PC-9 (cell line): ENCODE data around the gene DPM2. TPM values are rescaled to one million over a fixed set of nuclear protein-coding genes. Genes with fewer than 3 reads are reported as not detected.

Experiments used
- BruUV-seq: library from RNA; stranded (reverse); fragments of 400-500 nt; replicated peaks from 2 replicates; lab custom pipeline; 2021; lab: Mats Ljungman, UMichigan
- CTCF ChIA-PET: fragments of 300-600 bp; sonication (Branson Sonifier 250); formaldehyde crosslinking; loops from one replicate; lab custom pipeline; 2022; ENCODE audit warnings: antibody characterized with exemption; lab: Charles Lee
- POLR2A ChIA-PET: fragments of 300-600 bp; sonication (Branson Sonifier 250); formaldehyde crosslinking; loops from one replicate; lab custom pipeline; 2022; ENCODE audit warnings: antibody characterized with exemption; ENCODE audit not compliant: unreplicated experiment; lab: Charles Lee
- DNase-seq, 2 experiments: peaks; one replicate each; pipeline versions ENCODE4 v3.0.0 to v3.0.0-alpha.2; 2015 to 2022; ENCODE audit warnings: mixed read lengths in 1 of 2
- H2AFZ ChIP-seq: fragments of 200-600 bp; sonication (generic); 2 replicates; pipeline ENCODE4 v1.8.1; 2017; ENCODE audit warnings: antibody characterized with exemption
- H3F3A ChIP-seq: fragments of 200-600 bp; sonication (generic); 2 replicates; pipeline ENCODE4 v1.8.1; 2017; ENCODE audit warnings: antibody characterized with exemption, mild to moderate bottlenecking, low read depth; ENCODE audit not compliant: insufficient read depth
- H3K27ac ChIP-seq: fragments of 200-600 bp; sonication (generic); 2 replicates; pipeline ENCODE4 v1.6.1; 2016; ENCODE audit warnings: mixed run types
- H3K27me3 ChIP-seq: fragments of 200-600 bp; sonication (generic); 2 replicates; pipeline ENCODE4 v1.6.1; 2016; ENCODE audit warnings: low read depth, mixed run types; ENCODE audit not compliant: insufficient read depth
- H3K36me3 ChIP-seq: fragments of 200-600 bp; sonication (generic); 2 replicates; pipeline ENCODE4 v1.6.1; 2016; ENCODE audit warnings: low read depth, mixed run types
- H3K4me1 ChIP-seq: fragments of 200-600 bp; sonication (generic); replicated peaks from 2 replicates; pipeline ENCODE4 v1.6.1; 2016; ENCODE audit warnings: mixed run types; ENCODE audit not compliant: insufficient read depth
- H3K4me2 ChIP-seq: fragments of 200-600 bp; sonication (generic); 2 replicates; pipeline ENCODE4 v1.6.1; 2017; ENCODE audit warnings: mixed run types
- H3K4me3 ChIP-seq: fragments of 200-600 bp; sonication (generic); 2 replicates; pipeline ENCODE4 v1.6.1; 2016; ENCODE audit warnings: mixed run types
- H3K79me2 ChIP-seq: fragments of 200-600 bp; sonication (generic); 2 replicates; pipeline ENCODE4 v1.6.1; 2017; ENCODE audit warnings: low read depth, mixed run types
- H3K9me2 ChIP-seq: fragments of 200-600 bp; sonication (generic); 2 replicates; pipeline ENCODE4 v1.8.1; 2017; ENCODE audit warnings: mild to moderate bottlenecking; ENCODE audit not compliant: insufficient read depth
- H3K9me3 ChIP-seq: fragments of 200-600 bp; sonication (generic); 2 replicates; pipeline ENCODE4 v1.8.1; 2016; ENCODE audit warnings: low read depth; ENCODE audit not compliant: insufficient read depth
- H4K20me1 ChIP-seq: fragments of 200-600 bp; sonication (generic); 2 replicates; pipeline ENCODE4 v1.8.1; 2017; ENCODE audit not compliant: insufficient read depth
- CTCF ChIP-seq: fragments of 200-600 bp; sonication (generic); conservative IDR thresholded peaks from 2 replicates; pipeline ENCODE4 v1.6.1; 2017; ENCODE audit warnings: mixed run types, antibody characterized with exemption, mild to moderate bottlenecking, moderate library complexity
- EZH2 ChIP-seq: fragments of 200-600 bp; sonication (generic); IDR thresholded peaks from 2 replicates; pipeline ENCODE4 v1.8.0; 2017; ENCODE audit warnings: antibody characterized with exemption, low read depth
- intact Hi-C: fragments of 100-400 bp; cut with micrococcal nuclease; formaldehyde crosslinking; loops from one replicate; pipeline ENCODE4 v1.10.0; 2022; ENCODE audit not compliant: unreplicated experiment
- total RNA-seq: library from RNA; stranded (reverse); gene quantifications from 2 replicates; pipeline ENCODE4 v1.2.3, GENCODE V29; 2021

The DPM2 gene
- total RNA-seq, 1 experiment from 2014 or later = 79.4 TPM

- ChIA-PET CTCF (interaction anchor here (0.6 to 0.8 kb wide), 3 partner anchors 21 to 153 kb away, joined by 3 to 5 read pairs (median 3); no protein-coding TSS in a partner anchor), POLR2A (no interaction called here)
- H3K27ac ChIP-seq = no peak overlapping the region
- no peak overlapping the region for H3K4me3 ChIP-seq
- H3K27me3 ChIP-seq = no peaks in the 10 kb centered on the region
- no peak overlapping the region for H3K4me2 ChIP-seq
- no peaks in the 10 kb centered on the region for H3K9me3 ChIP-seq
- peaks cover 28% of the 10 kb centered on the region; the same call in 1 of the 2 replicates for H3K36me3 ChIP-seq
- H3K79me2 ChIP-seq = peaks cover 22% of the 10 kb centered on the region
- H3K4me1 ChIP-seq = no peaks in the 10 kb centered on the region
- intact Hi-C loops = no loop called here
- peaks cover 44% of the 10 kb centered on the region for H4K20me1 ChIP-seq
- H3K9me2 ChIP-seq = no peaks in the 10 kb centered on the region
- H2AFZ ChIP-seq = no peak overlapping the region
- peaks cover 41% of the 10 kb centered on the region; the same call in 1 of the 2 replicates for H3F3A ChIP-seq
- no peak for DNase-seq
- TF ChIP-seq EZH2 = no peak
- no peak for TF ChIP-seq CTCF
- no TSS peak for BruUV-seq
Observed at GRCh38 chr9:127946728-127947127, 9.1 kb upstream of the DPM2 start.

GRCh38 chr9:127945942-127946341, 8.3 kb upstream of the DPM2 start:
- H3K9me2 ChIP-seq = no peaks in the 10 kb centered on the region
- CTCF ChIA-PET = interaction anchor here (0.6 to 0.8 kb wide), 2 partner anchors 90 to 154 kb away, joined by 3 to 5 read pairs; no protein-coding TSS in a partner anchor

GRCh38 chr9:127945338-127945737, 7.7 kb upstream of the DPM2 start:
- DNase-seq = no peak
- Histone ChIP-seq H3K4me2 (no peak overlapping the region), H3K27me3 (no peaks in the 10 kb centered on the region), H3F3A (peaks cover 49% of the 10 kb centered on the region; the same call in 1 of the 2 replicates), H3K4me3 (no peak overlapping the region), H3K9me2 (no peaks in the 10 kb centered on the region), H2AFZ (no peak overlapping the region), H3K4me1 (no peaks in the 10 kb centered on the region), H4K20me1 (peaks cover 33% of the 10 kb centered on the region), H3K79me2 (peaks cover 10% of the 10 kb centered on the region), H3K36me3 (peaks cover 31% of the 10 kb centered on the region; the same call in 1 of the 2 replicates), H3K9me3 (no peaks in the 10 kb centered on the region), H3K27ac (no peak overlapping the region)
- ChIA-PET CTCF (no interaction called here), POLR2A (no interaction called here)
- TF ChIP-seq CTCF = no peak
- TF ChIP-seq EZH2 = no peak
- intact Hi-C loops = no loop called here
- no TSS peak for BruUV-seq

More at GRCh38 chr9:127945942-127946341, 8.3 kb upstream of the DPM2 start:
- Histone ChIP-seq H3K4me3 (no peak overlapping the region), H3K27me3 (no peaks in the 10 kb centered on the region), H3K4me2 (no peak overlapping the region), H3K27ac (no peak overlapping the region), H3K36me3 (peaks cover 31% of the 10 kb centered on the region; the same call in 1 of the 2 replicates), H3K4me1 (no peaks in the 10 kb centered on the region), H3F3A (peaks cover 48% of the 10 kb centered on the region; the same call in 1 of the 2 replicates), H3K9me3 (no peaks in the 10 kb centered on the region), H3K79me2 (peaks cover 16% of the 10 kb centered on the region), H4K20me1 (peaks cover 39% of the 10 kb centered on the region), H2AFZ (no peak overlapping the region)
- BruUV-seq = no TSS peak
- TF ChIP-seq EZH2 = no peak
- no peak for TF ChIP-seq CTCF
- no peak for DNase-seq
- POLR2A ChIA-PET = no interaction called here
- intact Hi-C loops = no loop called here
